ENCODE results near the gene RBM26.

DNA sequence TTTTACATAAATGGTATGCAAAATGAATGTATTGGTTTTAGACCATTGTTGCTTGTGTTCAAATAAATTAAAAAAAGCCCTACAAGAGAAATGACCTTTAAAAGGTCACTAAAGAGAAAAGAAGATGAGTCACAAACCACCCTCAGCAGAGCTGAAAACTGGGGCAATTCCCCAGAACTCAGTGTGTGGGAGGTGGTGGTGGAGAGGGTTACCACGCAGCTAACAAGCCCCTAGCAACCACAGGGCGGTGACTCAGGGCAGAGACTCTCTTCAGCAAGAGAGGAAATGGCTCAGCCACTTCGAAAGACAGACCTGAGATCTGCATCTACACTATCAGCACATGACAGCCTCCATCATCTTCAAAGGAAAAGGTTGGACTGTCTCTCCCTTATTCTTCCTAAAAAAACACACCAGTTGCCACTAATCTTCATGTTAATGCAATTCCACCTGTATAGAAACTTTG lies 45.5 kb upstream of the RBM26 start:
- TF ChIP-seq, protein P1, sequence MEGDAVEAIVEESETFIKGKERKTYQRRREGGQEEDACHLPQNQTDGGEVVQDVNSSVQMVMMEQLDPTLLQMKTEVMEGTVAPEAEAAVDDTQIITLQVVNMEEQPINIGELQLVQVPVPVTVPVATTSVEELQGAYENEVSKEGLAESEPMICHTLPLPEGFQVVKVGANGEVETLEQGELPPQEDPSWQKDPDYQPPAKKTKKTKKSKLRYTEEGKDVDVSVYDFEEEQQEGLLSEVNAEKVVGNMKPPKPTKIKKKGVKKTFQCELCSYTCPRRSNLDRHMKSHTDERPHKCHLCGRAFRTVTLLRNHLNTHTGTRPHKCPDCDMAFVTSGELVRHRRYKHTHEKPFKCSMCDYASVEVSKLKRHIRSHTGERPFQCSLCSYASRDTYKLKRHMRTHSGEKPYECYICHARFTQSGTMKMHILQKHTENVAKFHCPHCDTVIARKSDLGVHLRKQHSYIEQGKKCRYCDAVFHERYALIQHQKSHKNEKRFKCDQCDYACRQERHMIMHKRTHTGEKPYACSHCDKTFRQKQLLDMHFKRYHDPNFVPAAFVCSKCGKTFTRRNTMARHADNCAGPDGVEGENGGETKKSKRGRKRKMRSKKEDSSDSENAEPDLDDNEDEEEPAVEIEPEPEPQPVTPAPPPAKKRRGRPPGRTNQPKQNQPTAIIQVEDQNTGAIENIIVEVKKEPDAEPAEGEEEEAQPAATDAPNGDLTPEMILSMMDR (IDR thresholded peaks at IDR 0.05; ENCODE audit: low read depth, low read length, missing input control) = no peak
- no peak for TF ChIP-seq RAD21 (IDR thresholded peaks at IDR 0.05)
- TF ChIP-seq, protein P2, sequence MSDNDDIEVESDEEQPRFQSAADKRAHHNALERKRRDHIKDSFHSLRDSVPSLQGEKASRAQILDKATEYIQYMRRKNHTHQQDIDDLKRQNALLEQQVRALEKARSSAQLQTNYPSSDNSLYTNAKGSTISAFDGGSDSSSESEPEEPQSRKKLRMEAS (IDR thresholded peaks at IDR 0.05) = no peak
- no peak for TF ChIP-seq RXRA (IDR thresholded peaks at IDR 0.05)
- no peak for TF ChIP-seq SP1 (IDR thresholded peaks at IDR 0.05)
- TF ChIP-seq JUND (IDR thresholded peaks at IDR 0.05) = no peak
- no peak for TF ChIP-seq YY1 (IDR thresholded peaks at IDR 0.05)
- TF ChIP-seq TAF1 (conservative IDR thresholded peaks at IDR 0.05) = no peak
- no peak for TF ChIP-seq EGR1 (IDR thresholded peaks at IDR 0.05; ENCODE audit: low read depth in 2 of 2)
- TF ChIP-seq NR2F2 (IDR thresholded peaks at IDR 0.05) = no peak
- TF ChIP-seq HNF4G (IDR thresholded peaks at IDR 0.05) = no peak
- TF ChIP-seq, protein P3, sequence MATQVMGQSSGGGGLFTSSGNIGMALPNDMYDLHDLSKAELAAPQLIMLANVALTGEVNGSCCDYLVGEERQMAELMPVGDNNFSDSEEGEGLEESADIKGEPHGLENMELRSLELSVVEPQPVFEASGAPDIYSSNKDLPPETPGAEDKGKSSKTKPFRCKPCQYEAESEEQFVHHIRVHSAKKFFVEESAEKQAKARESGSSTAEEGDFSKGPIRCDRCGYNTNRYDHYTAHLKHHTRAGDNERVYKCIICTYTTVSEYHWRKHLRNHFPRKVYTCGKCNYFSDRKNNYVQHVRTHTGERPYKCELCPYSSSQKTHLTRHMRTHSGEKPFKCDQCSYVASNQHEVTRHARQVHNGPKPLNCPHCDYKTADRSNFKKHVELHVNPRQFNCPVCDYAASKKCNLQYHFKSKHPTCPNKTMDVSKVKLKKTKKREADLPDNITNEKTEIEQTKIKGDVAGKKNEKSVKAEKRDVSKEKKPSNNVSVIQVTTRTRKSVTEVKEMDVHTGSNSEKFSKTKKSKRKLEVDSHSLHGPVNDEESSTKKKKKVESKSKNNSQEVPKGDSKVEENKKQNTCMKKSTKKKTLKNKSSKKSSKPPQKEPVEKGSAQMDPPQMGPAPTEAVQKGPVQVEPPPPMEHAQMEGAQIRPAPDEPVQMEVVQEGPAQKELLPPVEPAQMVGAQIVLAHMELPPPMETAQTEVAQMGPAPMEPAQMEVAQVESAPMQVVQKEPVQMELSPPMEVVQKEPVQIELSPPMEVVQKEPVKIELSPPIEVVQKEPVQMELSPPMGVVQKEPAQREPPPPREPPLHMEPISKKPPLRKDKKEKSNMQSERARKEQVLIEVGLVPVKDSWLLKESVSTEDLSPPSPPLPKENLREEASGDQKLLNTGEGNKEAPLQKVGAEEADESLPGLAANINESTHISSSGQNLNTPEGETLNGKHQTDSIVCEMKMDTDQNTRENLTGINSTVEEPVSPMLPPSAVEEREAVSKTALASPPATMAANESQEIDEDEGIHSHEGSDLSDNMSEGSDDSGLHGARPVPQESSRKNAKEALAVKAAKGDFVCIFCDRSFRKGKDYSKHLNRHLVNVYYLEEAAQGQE (IDR thresholded peaks at IDR 0.05) = no peak
- TF ChIP-seq GABPA (IDR thresholded peaks at IDR 0.05 in 1 of 2, conservative IDR thresholded peaks at IDR 0.05 in 1 of 2) = no peak
